Measurements from ENCODE around the gene MTMR1. TPM values are rescaled to one million over a fixed set of nuclear protein-coding genes. Genes with fewer than 3 reads are reported as not detected.
A peak's percentile ranks its signal among the peaks of the same experiment; 100 is the strongest.

MTMR1 gene
- total RNA-seq, 6 experiments from 2014 or later: 9.0 to 20.6 (median 20.2) TPM

GRCh38 chrX:150702966-150703694 is 9.9 kb downstream of the MTMR1 start:
- TF ChIP-seq CTCF (IDR thresholded peaks at IDR 0.05): no peak
- DNase-seq: no peak
- no peaks in the 10 kb centered on the region; the same call in 1 of the 2 replicates for H3K27me3 Mint-ChIP-seq (ENCODE audit: insufficient read depth)
- H3K27ac Mint-ChIP-seq: peak overlapping the region; percentile 69
- H3K4me3 Mint-ChIP-seq: no peak overlapping the region
- peaks cover 12% of the 10 kb centered on the region; the same call in 1 of the 2 replicates for H3K36me3 Mint-ChIP-seq (ENCODE audit: low read depth)
- H3K9me3 Mint-ChIP-seq: no peaks in the 10 kb centered on the region
- H3K4me1 Mint-ChIP-seq (ENCODE audit: low read depth): peaks cover 22% of the 10 kb centered on the region

- H3K27me3 Mint-ChIP-seq (ENCODE audit: insufficient read depth): no peaks in the 10 kb centered on the region; the same call in 1 of the 2 replicates
These were observed 10.4 kb downstream of the MTMR1 start for GRCh38 chrX:150703695-150703974.

GRCh38 chrX:150704030-150704613 is 10.9 kb downstream of the MTMR1 start:
- Mint-ChIP-seq H3K36me3 (ENCODE audit: low read depth) (peaks cover 12% of the 10 kb centered on the region; the same call in 1 of the 2 replicates), H3K27me3 (ENCODE audit: insufficient read depth) (no peaks in the 10 kb centered on the region; the same call in 1 of the 2 replicates), H3K27ac (peak overlapping the region; percentile 69), H3K4me3 (no peak overlapping the region), H3K4me1 (ENCODE audit: low read depth) (peaks cover 22% of the 10 kb centered on the region), H3K9me3 (no peaks in the 10 kb centered on the region)
- peak; percentile 53 for DNase-seq
- TF ChIP-seq CTCF (IDR thresholded peaks at IDR 0.05): no peak

More at GRCh38 chrX:150703695-150703974, 10.4 kb downstream of the MTMR1 start:
- DNase-seq: no peak
- no peak for TF ChIP-seq CTCF (IDR thresholded peaks at IDR 0.05)
- H3K27ac Mint-ChIP-seq: peak overlapping the region; percentile 69
- no peak overlapping the region for H3K4me3 Mint-ChIP-seq
- H3K36me3 Mint-ChIP-seq (ENCODE audit: low read depth): peaks cover 12% of the 10 kb centered on the region; the same call in 1 of the 2 replicates
- no peaks in the 10 kb centered on the region for H3K9me3 Mint-ChIP-seq
- peaks cover 22% of the 10 kb centered on the region for H3K4me1 Mint-ChIP-seq (ENCODE audit: low read depth)

GRCh38 chrX:150712619-150713018 is 19.4 kb downstream of the MTMR1 start:
- Mint-ChIP-seq H3K9me3 (no peaks in the 10 kb centered on the region), H3K27ac (no peak overlapping the region), H3K4me1 (ENCODE audit: low read depth) (no peaks in the 10 kb centered on the region), H3K36me3 (ENCODE audit: low read depth) (no peaks in the 10 kb centered on the region), H3K27me3 (ENCODE audit: insufficient read depth) (no peaks in the 10 kb centered on the region; the same call in 1 of the 2 replicates), H3K4me3 (no peak overlapping the region)
- TF ChIP-seq CTCF (IDR thresholded peaks at IDR 0.05): no peak
- no peak for DNase-seq

GRCh38 chrX:150715184-150715583 is 22.0 kb downstream of the MTMR1 start:
- no peak for DNase-seq
- Mint-ChIP-seq H3K36me3 (ENCODE audit: low read depth) (no peaks in the 10 kb centered on the region), H3K27me3 (ENCODE audit: insufficient read depth) (no peaks in the 10 kb centered on the region; the same call in 1 of the 2 replicates), H3K27ac (no peak overlapping the region), H3K9me3 (no peaks in the 10 kb centered on the region), H3K4me1 (ENCODE audit: low read depth) (no peaks in the 10 kb centered on the region), H3K4me3 (no peak overlapping the region)
- no peak for TF ChIP-seq CTCF (IDR thresholded peaks at IDR 0.05)

Measured in HFFc6 (cell line).